NB4 (cell line): ENCODE measurements around the gene SRP9.

ENCODE experiments used
- CTCF ChIP-seq: IDR thresholded peaks from one replicate; pipeline ENCODE4 v1.5.1; 2012; ENCODE audit warnings: low read depth, low read length
- MAX ChIP-seq: IDR thresholded peaks from 2 replicates; pipeline ENCODE4 v1.6.1; 2011; ENCODE audit warnings: low read depth, low read length
- MYC ChIP-seq: IDR thresholded peaks from 2 replicates; pipeline ENCODE4 v1.6.1; 2011; ENCODE audit warnings: low read depth, low read length
- POLR2A ChIP-seq: IDR thresholded peaks from 2 replicates; pipeline ENCODE4 v1.6.1; 2011; ENCODE audit warnings: mild to moderate bottlenecking; ENCODE audit not compliant: insufficient read length; ENCODE audit errors: extremely low read depth

GRCh38 chr1:225737866-225738265, 39.8 kb upstream of the SRP9 start:
- TF ChIP-seq POLR2A (no peak), CTCF (no peak), MYC (no peak), MAX (no peak)
